Measurements from ENCODE around the gene LRRC74A. TPM values are rescaled to one million over a fixed set of nuclear protein-coding genes. Genes with fewer than 3 reads are reported as not detected.

Gene LRRC74A
- not detected for polyA plus RNA-seq (2012; ENCODE audit: insufficient read depth, insufficient read length)

GRCh38 chr14:76826122-76826521 is at the start of gene LRRC74A:
LRRC74A (plus strand) TSS chr14:76826408; CDS start chr14:76826698, 290 bp downstream.
- no peak for DNase-seq (ENCODE audit: low read depth, low spot score)
- no peak within 1 kb of the TSS for H3K4me3 ChIP-seq (ENCODE audit: low read length)

DNA sequence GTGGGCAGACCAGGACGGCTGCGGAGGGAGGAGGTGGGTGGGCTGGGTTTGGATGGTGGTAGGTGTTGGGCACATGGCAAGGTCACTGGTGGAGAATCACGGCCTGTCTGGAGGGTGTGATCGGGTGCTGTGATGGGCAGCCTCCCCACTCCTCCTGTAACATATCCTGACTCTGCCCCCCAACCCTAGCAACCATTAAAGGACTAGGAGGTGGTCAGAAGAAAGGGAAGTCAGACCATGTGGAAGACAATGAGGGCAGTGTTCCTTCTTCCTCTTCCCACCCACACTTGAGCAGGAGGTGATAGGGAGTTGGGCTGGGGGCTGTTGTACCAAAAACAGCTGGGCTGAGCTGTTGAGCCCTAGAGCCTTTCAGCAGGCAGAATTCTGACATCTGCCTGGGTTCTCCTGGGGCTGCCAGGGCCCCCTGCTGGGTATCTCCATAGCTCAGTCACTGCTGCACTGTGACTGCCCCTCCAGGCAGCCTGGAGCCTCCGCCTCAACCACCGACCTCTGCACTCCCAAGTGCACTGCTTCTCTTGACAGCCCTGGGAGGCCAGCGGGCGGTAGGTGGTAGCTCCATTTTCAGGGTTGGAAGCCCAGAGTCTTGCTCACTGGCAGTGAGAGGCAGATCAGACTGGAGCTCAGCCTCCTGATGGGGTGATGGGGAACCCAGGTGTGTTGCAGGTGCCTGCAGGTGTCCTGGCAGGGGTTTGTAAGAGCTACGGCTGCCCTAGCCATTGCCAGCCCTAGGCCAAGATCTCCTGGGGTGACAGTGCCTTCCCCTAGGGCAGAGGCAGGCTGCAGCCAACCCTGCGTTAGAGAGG is 49.6 kb upstream of the LRRC74A start:
- no peak for DNase-seq (ENCODE audit: low read depth, low spot score)
- H3K4me3 ChIP-seq (ENCODE audit: low read length): no peak overlapping the region

DNA sequence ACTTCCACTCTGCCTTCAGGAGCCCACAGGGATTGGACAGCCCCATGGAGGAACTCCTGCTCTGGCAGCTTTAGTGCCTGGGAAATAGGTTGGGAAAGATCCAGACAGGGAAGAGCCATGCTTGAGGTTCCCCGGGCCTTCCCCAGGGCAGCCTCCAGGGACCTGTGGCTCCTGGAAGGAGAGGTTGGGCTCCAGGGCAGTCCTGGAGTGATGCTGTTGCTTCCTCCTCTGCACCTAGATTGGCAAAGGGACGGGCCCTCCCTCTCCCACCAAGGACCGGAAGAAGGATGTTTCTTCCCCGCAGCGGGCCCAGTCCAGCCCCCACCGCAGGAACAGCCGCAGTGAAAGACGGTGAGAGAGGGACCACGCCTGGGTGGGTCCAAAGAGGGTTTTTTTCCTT is 48.5 kb upstream of the LRRC74A start:
- H3K4me3 ChIP-seq (ENCODE audit: low read length): no peak overlapping the region
- DNase-seq (ENCODE audit: low read depth, low spot score): no peak

GRCh38 chr14:76778546-76779215 is 47.5 kb upstream of the LRRC74A start:
- H3K4me3 ChIP-seq (ENCODE audit: low read length): no peak overlapping the region
- DNase-seq (ENCODE audit: low read depth, low spot score): no peak

DNA sequence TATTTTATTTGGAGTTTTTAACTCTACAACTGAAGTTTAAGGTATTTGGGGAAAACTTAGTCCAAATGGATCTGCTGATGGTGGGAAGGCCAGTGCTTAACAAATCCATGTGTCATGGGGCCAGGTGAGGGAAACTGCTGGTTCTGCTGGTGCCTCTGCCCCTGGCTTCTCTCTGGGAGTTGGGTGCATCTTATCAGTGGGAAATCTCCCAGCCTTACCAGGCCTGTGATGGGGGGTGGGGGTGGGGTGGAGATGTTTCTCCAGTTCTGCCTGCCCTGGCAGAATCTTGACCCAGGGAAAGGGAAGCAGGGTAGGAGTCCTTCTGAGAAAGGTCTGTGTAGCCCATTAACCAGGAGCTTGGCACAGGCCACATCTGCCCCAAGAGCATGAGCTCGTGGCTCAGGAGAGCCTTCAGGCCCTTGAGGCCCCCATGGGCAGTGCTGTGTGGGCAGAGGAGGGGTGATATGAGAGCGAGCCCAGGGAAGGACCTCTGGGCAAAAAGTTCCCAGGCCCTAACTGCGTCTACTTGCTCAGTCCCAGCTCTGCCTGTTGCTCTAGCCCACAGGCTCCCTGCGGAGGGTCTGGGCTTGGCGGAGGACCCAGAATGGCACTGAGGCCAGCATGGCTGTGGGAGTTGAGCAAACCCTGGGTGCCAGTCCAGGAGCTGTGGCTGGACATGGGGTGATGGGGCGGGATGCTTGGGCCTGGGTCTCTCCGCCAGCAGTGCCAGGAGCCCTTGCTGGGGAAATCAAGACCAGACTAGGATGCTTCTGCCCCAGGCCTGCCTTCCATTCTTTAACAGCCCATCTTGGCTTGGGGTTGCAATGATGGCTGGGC is 46.8 kb upstream of the LRRC74A start:
- H3K4me3 ChIP-seq (ENCODE audit: low read length): no peak overlapping the region
- no peak for DNase-seq (ENCODE audit: low read depth, low spot score)

- no peak for DNase-seq (ENCODE audit: low read depth, low spot score)
- no peak overlapping the region for H3K4me3 ChIP-seq (ENCODE audit: low read length)
Measured at GRCh38 chr14:76780058-76780345, 46.2 kb upstream of the LRRC74A start.

DNA sequence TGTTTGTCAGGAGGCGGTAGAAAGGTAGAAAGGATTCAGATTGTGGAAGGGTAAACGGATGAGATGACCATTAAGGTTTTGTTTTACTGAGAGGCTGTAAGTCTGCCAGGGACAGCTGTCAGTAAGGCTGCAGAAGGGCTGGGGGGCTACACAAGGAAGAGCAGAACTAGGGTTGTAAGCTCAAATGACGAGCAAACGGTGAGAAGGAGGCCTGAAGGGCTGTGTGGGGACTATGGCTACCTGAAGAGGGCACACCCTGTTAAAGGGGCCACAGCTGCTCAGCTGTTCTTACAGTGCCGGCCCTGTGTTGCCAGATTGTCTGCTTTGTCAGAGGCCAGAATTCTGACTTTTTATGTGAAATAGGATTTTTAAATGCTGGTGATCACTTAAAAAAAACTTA is 45.8 kb upstream of the LRRC74A start:
- H3K4me3 ChIP-seq (ENCODE audit: low read length): no peak overlapping the region
- DNase-seq (ENCODE audit: low read depth, low spot score): no peak

DNA sequence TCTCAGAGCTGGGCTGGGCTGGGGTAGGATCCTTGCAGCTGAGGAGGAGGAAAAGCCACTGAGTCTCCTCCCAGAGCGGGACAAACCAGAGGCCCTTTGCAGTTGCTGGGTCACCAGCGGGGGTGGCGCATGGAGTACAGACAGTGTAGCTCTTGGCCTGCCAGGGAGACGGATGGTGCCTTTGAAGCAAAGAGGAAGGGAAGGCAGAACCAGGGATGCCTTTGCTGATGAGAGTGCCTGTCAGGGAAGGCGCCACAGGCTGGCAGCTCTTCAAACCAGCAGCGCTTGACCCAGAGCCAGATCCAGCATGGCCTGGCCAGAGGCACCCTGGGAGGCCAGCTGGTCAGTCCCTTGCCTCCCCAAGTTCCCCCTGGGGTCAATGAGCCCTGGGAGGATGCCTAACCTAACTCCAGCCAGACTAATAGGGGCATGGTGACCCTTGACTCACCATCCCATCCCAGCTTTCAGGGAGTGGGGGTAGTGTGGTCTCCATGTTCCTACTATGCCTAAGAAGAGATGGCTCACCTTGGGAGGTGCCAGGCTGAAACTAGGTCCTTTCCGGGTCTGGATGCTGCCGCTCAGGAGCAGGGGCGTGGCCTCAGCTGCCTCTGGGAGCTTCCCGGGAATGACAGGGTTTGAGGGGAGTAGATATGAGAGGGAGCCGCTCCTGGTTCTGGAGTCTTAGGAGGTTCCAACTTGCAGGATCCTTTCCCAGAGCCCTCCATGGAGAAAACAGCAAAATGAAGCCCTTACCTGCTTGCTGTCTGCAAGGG is 45.1 kb upstream of the LRRC74A start:
- H3K4me3 ChIP-seq (ENCODE audit: low read length): no peak overlapping the region
- DNase-seq (ENCODE audit: low read depth, low spot score): no peak

- no peak for DNase-seq (ENCODE audit: low read depth, low spot score)
Measured at GRCh38 chr14:76781648-76782051, 44.6 kb upstream of the LRRC74A start.

GRCh38 chr14:76782115-76782884 is 43.9 kb upstream of the LRRC74A start:
- no peak for DNase-seq (ENCODE audit: low read depth, low spot score)
- H3K4me3 ChIP-seq (ENCODE audit: low read length): no peak overlapping the region

More at GRCh38 chr14:76781648-76782051, 44.6 kb upstream of the LRRC74A start:
- no peak overlapping the region for H3K4me3 ChIP-seq (ENCODE audit: low read length)

GRCh38 chr14:76782885-76783566 is 43.2 kb upstream of the LRRC74A start:
- DNase-seq (ENCODE audit: low read depth, low spot score): no peak
- H3K4me3 ChIP-seq (ENCODE audit: low read length): no peak overlapping the region

GRCh38 chr14:76784266-76784874 is 41.8 kb upstream of the LRRC74A start:
- H3K4me3 ChIP-seq (ENCODE audit: low read length): no peak overlapping the region

GRCh38 chr14:76784881-76785280 is 41.3 kb upstream of the LRRC74A start:
- DNase-seq (ENCODE audit: low read depth, low spot score): peak; percentile 65
- H3K4me3 ChIP-seq (ENCODE audit: low read length): no peak overlapping the region

More at GRCh38 chr14:76784266-76784874, 41.8 kb upstream of the LRRC74A start:
- no peak for DNase-seq (ENCODE audit: low read depth, low spot score)

DNA sequence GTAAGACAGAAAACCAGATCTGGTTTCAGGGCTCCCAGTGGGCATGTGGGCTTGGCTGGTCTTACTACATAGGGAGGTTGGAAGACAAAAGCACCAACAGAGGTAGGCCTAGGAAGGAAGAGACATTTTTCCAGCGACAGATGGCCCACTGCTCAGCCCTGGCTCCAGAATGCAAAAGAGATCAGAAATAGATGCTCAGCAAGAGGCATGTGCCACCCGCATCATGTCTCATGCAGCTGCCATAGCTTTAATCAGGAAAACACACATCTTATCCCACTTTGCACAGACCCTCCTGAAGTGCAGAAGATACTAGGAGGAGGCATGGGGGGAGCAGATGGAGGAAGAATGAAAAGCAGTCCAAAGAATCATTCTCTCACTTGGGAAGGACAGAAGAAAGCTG is 39.6 kb upstream of the LRRC74A start:
- H3K4me3 ChIP-seq (ENCODE audit: low read length): no peak overlapping the region
- no peak for DNase-seq (ENCODE audit: low read depth, low spot score)

GRCh38 chr14:76792422-76792821 is 33.8 kb upstream of the LRRC74A start:
- no peak overlapping the region for H3K4me3 ChIP-seq (ENCODE audit: low read length)
- no peak for DNase-seq (ENCODE audit: low read depth, low spot score)

GRCh38 chr14:76793324-76793723 is 32.9 kb upstream of the LRRC74A start:
- DNase-seq (ENCODE audit: low read depth, low spot score): no peak

DNA sequence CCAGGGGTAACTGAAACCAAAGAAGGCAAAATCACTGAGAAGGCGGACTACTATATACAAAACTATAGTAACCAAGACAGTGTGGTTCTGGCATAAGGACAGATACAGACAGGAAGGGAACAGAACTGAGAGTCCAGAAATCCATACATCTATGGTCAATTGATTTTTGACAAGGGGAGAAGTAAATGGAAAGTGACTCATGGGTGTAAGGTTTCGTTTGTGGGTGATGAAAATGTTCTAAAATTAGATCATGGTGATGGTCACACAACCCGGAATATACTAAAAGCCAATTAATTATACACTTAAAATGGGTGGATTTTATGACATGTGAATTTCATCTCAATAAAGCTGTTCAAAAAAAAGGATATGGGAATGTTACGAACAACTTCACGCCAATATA is 32.3 kb upstream of the LRRC74A start:
- no peak for DNase-seq (ENCODE audit: low read depth, low spot score)
- no peak overlapping the region for H3K4me3 ChIP-seq (ENCODE audit: low read length)

More at GRCh38 chr14:76793324-76793723, 32.9 kb upstream of the LRRC74A start:
- no peak overlapping the region for H3K4me3 ChIP-seq (ENCODE audit: low read length)

Data from Jurkat, Clone E6-1 (cell line).